GM12878 (cell line): ENCODE data around the gene SLC18A3.

Experiments
- ATF3 ChIP-seq: IDR thresholded peaks from 2 replicates; pipeline ENCODE4 v1.6.1; 2011; ENCODE audit warnings: low read depth, mild to moderate bottlenecking, low read length, moderate library complexity, borderline replicate concordance; ENCODE audit errors: extremely low read depth
- BHLHE40 ChIP-seq, 2 experiments: fragments of 450-650 bp in 1 of 2; IDR thresholded peaks; 2 replicates each; pipeline ENCODE4 v1.6.1; 2011 to 2017; ENCODE audit warnings: low read depth in 2 of 2, borderline replicate concordance in 1 of 2, improper control_type of control experiment in 1 of 2, low read length in 1 of 2, mild to moderate bottlenecking in 1 of 2
- CEBPB ChIP-seq, 2 experiments: fragments of 150-350 bp in 1 of 2; IDR thresholded peaks; 2 replicates each; pipeline ENCODE4 v1.6.1; 2012 to 2014; ENCODE audit warnings: low read depth in 2 of 2, low read length in 2 of 2, borderline replicate concordance in 1 of 2, inconsistent platforms in 1 of 2
- CTCF ChIP-seq, 3 experiments: IDR thresholded peaks in 2 of 3; conservative IDR thresholded peaks in 1 of 3; 2 replicates each; pipeline ENCODE4 v1.5.1; 2011; ENCODE audit warnings: low read depth in 3 of 3, low read length in 3 of 3, mild to moderate bottlenecking in 3 of 3, control low read depth in 2 of 3, moderate library complexity in 2 of 3, inconsistent platforms in 1 of 3, mixed read lengths in 1 of 3; ENCODE audit not compliant: control insufficient read depth in 2 of 3, insufficient read depth in 1 of 3; ENCODE audit errors: extremely low read depth in 1 of 3
- HCFC1 ChIP-seq: fragments of 150-350 bp; IDR thresholded peaks from 2 replicates; pipeline ENCODE4 v1.6.1; 2014; ENCODE audit warnings: low read length
- IKZF1 ChIP-seq: fragments of 450-650 bp; conservative IDR thresholded peaks from 2 replicates; pipeline ENCODE4 v1.6.1; 2017; ENCODE audit warnings: antibody characterized with exemption, mild to moderate bottlenecking
- SMC3 ChIP-seq: IDR thresholded peaks from 2 replicates; pipeline ENCODE4 v1.6.1; 2011; ENCODE audit warnings: low read length, improper control_type of control experiment, borderline replicate concordance
- ZSCAN29 ChIP-seq: fragments of 450-650 bp; IDR thresholded peaks from 2 replicates; pipeline ENCODE4 v1.6.1; 2017; ENCODE audit warnings: mild to moderate bottlenecking, moderate library complexity

- TF ChIP-seq SMC3 = no peak
- TF ChIP-seq CEBPB (IDR thresholded peaks at IDR 0.05; ENCODE audit: borderline replicate concordance in 1 of 2, low read depth in 2 of 2, low read length in 2 of 2) = no peak
- TF ChIP-seq BHLHE40 (IDR thresholded peaks at IDR 0.05; ENCODE audit: borderline replicate concordance in 1 of 2, low read depth in 2 of 2, low read length in 1 of 2) = no peak
- TF ChIP-seq CTCF (IDR thresholded peaks at IDR 0.05 in 2 of 3, conservative IDR thresholded peaks at IDR 0.05 in 1 of 3; ENCODE audit: control insufficient read depth in 2 of 3, extremely low read depth in 1 of 3, insufficient read depth in 1 of 3, low read depth in 3 of 3, low read length in 3 of 3) = no peak
- TF ChIP-seq ATF3 = no peak
- TF ChIP-seq HCFC1 = no peak
- no peak for TF ChIP-seq ZSCAN29
- TF ChIP-seq IKZF1 = no peak
These were observed 3.2 kb downstream of the SLC18A3 start for GRCh38 chr10:49613165-49613881.
